ENCODE data around the gene AAR2.

GRCh38 chr20:36199345-36200257, 36.7 kb upstream of the AAR2 start:
- TF ChIP-seq, protein P1, sequence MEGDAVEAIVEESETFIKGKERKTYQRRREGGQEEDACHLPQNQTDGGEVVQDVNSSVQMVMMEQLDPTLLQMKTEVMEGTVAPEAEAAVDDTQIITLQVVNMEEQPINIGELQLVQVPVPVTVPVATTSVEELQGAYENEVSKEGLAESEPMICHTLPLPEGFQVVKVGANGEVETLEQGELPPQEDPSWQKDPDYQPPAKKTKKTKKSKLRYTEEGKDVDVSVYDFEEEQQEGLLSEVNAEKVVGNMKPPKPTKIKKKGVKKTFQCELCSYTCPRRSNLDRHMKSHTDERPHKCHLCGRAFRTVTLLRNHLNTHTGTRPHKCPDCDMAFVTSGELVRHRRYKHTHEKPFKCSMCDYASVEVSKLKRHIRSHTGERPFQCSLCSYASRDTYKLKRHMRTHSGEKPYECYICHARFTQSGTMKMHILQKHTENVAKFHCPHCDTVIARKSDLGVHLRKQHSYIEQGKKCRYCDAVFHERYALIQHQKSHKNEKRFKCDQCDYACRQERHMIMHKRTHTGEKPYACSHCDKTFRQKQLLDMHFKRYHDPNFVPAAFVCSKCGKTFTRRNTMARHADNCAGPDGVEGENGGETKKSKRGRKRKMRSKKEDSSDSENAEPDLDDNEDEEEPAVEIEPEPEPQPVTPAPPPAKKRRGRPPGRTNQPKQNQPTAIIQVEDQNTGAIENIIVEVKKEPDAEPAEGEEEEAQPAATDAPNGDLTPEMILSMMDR (IDR thresholded peaks at IDR 0.05), result peak; percentile 84
- TF ChIP-seq EZH2phosphoT487 (IDR thresholded peaks at IDR 0.05) (no peak), EZH2 (IDR thresholded peaks at IDR 0.05) (no peak)
